Hematopoietic multipotent progenitor cell treated with erythropoietin and hydrocortisone succinate and interleukin-3 and kit ligand, for 17 days (in vitro differentiated cells): Measurements from ENCODE around the gene GGT6.

ENCODE experiments used
- DNase-seq: peaks from one replicate; pipeline ENCODE4 v3.0.0-alpha.2; 2015; ENCODE audit warnings: low spot score

The GGT6 gene

GRCh38 chr17:4553669-4554068, 6.7 kb downstream of the GGT6 start:
- DNase-seq, result no peak

- no peak for DNase-seq
These were observed 8.4 kb downstream of the GGT6 start for GRCh38 chr17:4551796-4552525.

- DNase-seq, result no peak
These were observed 9.2 kb downstream of the GGT6 start for GRCh38 chr17:4551141-4551540.

DNA sequence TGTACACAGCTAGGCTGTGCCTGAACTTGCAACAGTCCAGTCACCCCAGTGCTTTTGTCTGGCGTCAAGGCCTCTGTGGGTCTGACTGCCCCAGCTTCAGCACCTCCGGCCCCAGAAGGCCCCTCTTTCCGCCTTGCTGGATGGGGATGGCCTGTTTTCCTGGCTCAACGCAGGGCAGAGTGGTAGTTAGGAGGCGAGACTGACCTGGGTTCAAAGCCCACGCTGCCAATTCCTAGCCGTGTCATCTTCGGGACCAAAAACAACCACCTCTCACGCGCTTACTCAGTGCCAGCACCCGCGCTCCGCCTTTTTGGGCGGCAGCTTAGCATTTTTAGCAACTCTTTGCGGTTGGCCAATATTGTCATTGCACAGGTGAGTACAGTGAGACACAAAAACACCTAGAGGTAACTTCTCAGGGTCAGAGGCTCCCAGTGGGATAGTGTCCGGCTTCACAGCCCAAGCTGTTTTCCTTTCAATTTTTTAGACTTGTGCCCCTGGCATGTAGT, 9.8 kb downstream of the GGT6 start:
- DNase-seq, result no peak

GRCh38 chr17:4549781-4550533, 10.4 kb downstream of the GGT6 start:
- no peak for DNase-seq

- DNase-seq, result no peak
These were observed 11.5 kb downstream of the GGT6 start for GRCh38 chr17:4548721-4549531.

DNA sequence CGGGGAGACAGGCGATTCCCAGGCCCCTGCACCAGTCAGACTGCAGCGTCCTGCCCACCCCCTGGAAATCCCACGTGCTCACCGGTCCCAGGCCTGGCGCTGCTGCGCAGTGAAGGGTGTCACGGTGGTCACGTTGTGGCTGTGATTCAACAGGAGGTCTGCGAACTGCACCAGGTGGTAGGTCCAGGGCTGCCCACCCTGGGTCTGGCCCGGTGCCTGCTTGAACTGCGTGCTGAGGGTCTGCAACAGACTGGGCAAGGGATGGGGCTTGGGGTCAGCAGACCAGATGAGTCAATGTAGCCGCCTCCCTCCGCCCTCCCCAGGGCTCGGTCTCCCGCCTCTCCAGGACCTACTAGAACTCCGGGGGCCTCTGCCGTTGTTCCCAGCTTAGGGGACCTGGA, 12.3 kb downstream of the GGT6 start:
- no peak for DNase-seq

DNA sequence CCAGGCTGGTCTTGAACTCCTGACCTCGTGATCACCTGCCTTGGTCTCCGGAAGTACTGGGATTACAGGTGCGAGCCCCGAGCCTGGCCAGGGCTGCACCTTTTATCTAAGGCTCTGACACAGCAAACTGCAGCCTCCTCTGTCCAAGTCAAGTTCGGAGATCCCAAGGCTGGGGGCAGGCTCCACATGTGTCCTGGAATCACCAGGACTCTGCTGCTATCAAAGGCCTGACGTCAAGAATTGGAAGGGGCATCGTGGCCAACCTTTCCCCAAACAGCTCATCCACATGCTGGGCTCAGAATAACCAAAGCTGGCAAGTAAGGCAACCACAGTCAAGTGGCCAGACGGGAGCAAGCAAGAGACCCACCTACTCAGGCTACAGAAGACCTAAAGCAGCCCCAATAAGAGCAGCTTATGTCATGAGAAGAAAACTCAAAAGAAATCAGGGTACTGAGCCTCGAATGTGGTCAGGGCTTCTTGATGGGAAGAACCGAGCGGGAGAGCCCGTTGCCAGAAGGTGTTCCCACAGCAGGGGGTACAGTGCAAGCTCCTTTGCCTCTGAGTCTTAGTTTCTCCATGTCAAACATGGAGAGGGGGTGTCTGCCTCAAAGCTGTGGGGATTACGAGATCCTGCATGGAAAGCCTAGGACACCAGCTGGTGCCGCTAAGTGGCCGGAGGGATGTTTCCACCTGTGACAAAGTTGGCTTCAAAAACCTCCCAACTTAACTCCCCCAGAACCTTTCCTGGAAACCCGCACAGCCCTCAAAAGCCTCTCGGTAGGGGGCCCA, 13.1 kb downstream of the GGT6 start:
- DNase-seq, result no peak

- no peak for DNase-seq
These were observed 15.0 kb downstream of the GGT6 start for GRCh38 chr17:4545217-4545951.

GRCh38 chr17:4544951-4545216, 15.5 kb downstream of the GGT6 start:
- no peak for DNase-seq

GRCh38 chr17:4544135-4544950, 16.0 kb downstream of the GGT6 start:
- no peak for DNase-seq

DNA sequence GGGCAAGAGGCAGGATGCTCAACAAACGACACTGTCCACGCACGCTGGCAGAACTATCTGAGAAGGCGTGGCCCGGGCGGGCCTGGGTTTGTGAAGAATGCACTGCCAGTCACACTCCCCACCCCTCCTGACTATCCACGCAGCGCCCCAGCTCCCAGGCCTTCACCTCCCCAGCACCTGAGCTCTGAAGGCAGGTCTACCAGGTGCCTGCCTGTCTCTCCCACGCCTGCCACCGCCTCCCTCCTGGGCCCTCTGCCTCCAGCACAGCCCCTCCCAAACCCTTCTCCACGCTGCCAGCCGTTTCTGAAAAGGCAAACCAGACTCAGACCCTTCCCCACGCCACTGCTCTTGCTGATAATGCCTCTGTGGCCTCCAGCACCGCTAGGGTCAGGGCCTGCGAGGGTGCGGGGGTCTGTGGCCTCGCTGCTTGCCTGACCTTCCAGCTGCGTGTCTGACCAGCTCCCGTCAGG, 16.8 kb downstream of the GGT6 start:
- no peak for DNase-seq

- DNase-seq, result no peak
These were observed 17.6 kb downstream of the GGT6 start for GRCh38 chr17:4542726-4543191.

GRCh38 chr17:4542003-4542725, 18.2 kb downstream of the GGT6 start:
- DNase-seq, result no peak

- no peak for DNase-seq
These were observed 18.9 kb downstream of the GGT6 start for GRCh38 chr17:4541328-4542002.

- no peak for DNase-seq
These were observed 19.6 kb downstream of the GGT6 start for GRCh38 chr17:4540687-4541327.

DNA sequence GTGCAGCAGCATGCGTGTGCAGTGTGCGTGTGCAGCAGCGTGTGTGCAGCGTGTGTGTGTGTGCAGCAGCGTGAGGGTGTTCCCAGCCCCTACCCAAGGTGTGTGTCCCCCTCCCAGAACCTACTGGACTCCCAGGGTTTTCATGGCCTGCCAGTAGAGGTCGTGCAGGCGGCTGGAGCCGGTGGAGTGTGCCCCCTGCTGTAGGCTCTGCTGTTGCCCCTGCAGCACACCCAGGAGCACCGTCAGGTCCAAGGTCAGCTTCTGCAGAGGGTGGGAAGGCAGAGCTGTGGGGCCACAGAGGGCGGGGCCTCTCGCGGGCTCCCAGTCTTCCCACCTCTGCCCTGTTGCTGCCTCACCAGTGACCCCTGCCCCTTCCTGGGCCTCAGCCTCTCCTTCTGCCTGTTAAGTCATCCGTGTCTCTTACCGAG, 20.1 kb downstream of the GGT6 start:
- DNase-seq, result no peak

DNA sequence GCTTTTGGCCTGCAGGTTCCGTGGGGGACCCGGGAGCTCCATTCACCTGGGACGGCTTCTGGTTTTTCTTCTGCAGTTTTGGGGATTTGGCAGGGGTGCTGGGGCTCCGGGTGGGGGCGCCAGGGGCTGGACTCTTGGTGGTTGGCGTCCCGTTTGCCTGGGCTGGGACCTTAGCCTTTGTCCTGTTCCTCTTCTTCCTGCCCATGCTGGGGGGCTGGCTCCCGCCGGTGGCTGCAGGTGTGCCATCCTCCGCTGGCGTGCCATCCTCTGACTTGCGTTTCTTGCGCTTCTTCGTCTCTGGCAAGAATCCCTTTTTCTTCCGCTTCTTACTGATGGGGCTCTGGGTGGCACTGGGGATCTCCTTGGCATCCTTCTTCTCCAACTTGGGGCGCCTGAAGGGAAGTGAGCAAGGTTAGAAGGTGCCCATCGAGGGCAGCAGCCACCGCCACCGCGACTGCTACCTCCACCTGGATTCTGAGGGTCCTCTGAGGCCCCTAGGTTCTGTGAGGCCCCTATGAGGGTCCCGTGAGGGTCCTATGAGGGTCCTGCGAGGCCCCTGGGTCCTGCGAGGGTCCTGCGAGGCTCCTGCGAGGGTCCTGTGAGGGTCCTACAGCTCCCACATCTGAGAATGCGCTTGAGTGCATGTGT, 20.7 kb downstream of the GGT6 start:
- no peak for DNase-seq
